ENCODE data around the gene CD74.

The CD74 gene

GRCh38 chr5:150399524-150400211 lies 13.0 kb downstream of the CD74 start:
- no peak for DNase-seq (ENCODE audit: low spot score)
- TF ChIP-seq, protein P1, sequence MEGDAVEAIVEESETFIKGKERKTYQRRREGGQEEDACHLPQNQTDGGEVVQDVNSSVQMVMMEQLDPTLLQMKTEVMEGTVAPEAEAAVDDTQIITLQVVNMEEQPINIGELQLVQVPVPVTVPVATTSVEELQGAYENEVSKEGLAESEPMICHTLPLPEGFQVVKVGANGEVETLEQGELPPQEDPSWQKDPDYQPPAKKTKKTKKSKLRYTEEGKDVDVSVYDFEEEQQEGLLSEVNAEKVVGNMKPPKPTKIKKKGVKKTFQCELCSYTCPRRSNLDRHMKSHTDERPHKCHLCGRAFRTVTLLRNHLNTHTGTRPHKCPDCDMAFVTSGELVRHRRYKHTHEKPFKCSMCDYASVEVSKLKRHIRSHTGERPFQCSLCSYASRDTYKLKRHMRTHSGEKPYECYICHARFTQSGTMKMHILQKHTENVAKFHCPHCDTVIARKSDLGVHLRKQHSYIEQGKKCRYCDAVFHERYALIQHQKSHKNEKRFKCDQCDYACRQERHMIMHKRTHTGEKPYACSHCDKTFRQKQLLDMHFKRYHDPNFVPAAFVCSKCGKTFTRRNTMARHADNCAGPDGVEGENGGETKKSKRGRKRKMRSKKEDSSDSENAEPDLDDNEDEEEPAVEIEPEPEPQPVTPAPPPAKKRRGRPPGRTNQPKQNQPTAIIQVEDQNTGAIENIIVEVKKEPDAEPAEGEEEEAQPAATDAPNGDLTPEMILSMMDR (IDR thresholded peaks at IDR 0.05) = no peak
- no peak overlapping the region for H3K27ac ChIP-seq
- H3K4me3 ChIP-seq = no peak overlapping the region

DNA sequence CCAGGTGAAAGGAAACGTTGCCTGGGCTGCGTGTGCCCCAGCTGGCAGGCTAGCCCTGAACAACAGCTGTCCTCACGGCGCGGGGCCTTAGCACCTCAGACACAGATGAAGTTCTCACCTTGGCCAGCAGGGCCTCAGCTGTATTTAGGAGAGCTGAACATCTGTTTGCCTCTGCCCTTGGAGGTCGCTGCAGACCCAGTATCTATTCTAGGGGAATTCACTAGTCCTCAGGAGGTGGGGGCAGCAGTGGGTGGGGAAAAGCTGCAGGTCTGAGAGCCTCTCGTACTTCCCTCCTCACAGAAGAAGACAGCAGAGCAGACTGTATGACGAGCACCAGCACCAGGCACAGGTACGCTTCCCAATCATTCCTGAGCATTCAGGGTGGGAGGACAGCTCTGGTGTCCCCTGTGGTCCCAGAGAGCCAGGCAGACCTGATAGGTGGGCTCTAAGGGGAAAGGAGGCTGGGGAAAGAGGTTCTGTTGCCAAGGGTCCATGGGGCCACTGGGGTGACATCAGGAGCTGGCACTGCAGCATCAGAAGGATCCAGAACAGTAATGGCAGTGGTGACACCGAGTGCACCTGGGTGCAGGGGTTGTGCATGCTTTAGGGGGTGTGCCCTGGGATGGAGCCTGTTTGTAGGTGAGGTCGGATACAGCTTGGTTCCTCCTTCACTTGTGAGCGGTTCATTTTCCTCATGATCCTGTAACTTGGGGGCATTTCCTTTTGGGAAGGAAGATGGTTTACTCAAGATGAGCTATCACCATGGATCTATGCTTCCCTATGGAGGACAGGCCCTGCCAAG lies 13.8 kb downstream of the CD74 start:
- DNase-seq (ENCODE audit: low spot score) = no peak
- Histone ChIP-seq H3K4me3 (no peak overlapping the region), H3K27ac (peak overlapping the region in 1 of 2 donors; percentile 27)
- TF ChIP-seq, protein P1 (IDR thresholded peaks at IDR 0.05) = no peak

- H3K27ac ChIP-seq = peak overlapping the region in 1 of 2 donors; percentile 27
- no peak overlapping the region for H3K4me3 ChIP-seq
- DNase-seq (ENCODE audit: low spot score) = no peak
- TF ChIP-seq, protein P1 (IDR thresholded peaks at IDR 0.05) = no peak
Measured at GRCh38 chr5:150397782-150398721, 14.7 kb downstream of the CD74 start.

- H3K27ac ChIP-seq = no peak overlapping the region
Measured at GRCh38 chr5:150397146-150397781, 15.4 kb downstream of the CD74 start.

DNA sequence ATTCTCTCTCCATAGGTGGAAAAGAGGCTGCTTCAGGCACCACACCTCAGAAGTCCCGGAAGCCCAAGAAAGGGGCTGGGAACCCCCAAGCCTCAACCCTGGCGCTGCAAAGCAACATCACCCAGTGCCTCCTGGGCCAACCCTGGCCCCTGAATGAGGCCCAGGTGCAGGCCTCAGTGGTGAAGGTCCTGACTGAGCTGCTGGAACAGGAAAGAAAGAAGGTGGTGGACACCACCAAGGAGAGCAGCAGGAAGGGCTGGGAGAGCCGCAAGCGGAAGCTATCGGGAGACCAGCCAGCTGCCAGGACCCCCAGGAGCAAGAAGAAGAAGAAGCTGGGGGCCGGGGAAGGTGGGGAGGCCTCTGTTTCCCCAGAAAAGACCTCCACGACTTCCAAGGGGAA lies 16.4 kb downstream of the CD74 start:
- Histone ChIP-seq H3K4me3 (no peak overlapping the region), H3K27ac (no peak overlapping the region)
- DNase-seq (ENCODE audit: low spot score) = no peak
- TF ChIP-seq, protein P1 (IDR thresholded peaks at IDR 0.05) = no peak

More at GRCh38 chr5:150397146-150397781, 15.4 kb downstream of the CD74 start:
- H3K4me3 ChIP-seq = no peak overlapping the region
- DNase-seq (ENCODE audit: low spot score) = no peak
- TF ChIP-seq, protein P1 (IDR thresholded peaks at IDR 0.05) = no peak

DNA sequence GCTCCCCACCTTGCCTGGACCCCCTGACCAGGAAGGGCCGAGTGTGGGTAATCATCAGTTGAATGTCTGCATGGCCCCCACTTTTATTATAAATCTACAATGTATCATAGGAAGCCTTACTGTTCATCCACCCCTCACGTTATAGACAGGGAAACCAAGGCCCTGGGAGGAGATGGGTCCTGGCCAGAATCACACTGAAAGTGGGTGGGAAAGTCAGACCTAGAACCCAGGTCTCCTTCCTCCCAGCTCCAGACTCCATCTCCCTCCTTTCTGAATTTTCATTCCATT lies 17.1 kb downstream of the CD74 start:
- Histone ChIP-seq H3K4me3 (no peak overlapping the region), H3K27ac (no peak overlapping the region)
- no peak for DNase-seq (ENCODE audit: low spot score)
- TF ChIP-seq, protein P1 (IDR thresholded peaks at IDR 0.05) = no peak
